ENCODE data around the gene SETD1A.
A peak's percentile ranks its signal among the peaks of the same experiment; 100 is the strongest.

The SETD1A gene

DNA sequence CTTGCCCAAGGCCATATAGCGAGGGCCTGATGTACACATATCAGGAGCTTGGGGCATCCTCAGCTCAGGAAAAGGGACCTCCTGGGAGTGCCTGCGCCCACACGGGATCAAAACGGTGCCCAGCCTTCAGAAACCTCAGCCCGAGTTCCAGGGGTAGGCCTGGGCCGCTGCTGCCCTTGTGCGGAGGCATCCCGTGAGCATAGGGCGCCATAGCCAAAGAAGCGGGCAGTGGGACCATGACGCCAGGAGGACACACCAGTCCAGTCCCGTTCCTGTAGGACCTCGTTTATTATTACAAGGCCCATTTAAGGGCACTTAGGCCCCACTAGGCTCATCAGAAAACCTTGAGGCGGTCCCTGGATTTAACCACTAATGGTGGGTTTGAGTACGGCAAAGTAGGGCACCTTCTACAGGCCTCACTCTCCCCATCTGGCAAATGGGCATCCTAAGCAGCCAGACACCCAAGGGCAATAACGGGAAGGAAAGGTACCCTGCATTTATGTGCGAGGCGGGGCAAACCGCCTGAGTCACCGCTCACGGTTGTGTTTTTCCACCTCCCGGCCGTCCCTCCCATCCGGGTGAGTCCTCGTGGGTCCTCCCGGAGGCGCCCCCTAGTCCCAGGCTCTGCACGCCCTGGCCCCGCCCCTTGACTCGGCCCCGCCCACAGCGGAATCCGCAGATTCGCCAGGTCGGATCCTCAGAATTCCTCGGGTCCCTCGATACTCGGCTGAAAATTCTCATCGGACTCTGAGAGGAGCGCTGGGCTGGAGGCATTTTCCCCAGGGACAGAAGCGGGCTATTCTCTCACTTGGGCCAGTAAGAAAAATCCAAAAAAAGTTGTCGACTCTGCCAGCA, 726 bp upstream of the SETD1A start:
- peaks cover 14% of the 10 kb centered on the region for H3K4me1 ChIP-seq (ENCODE audit: control insufficient read depth, insufficient read depth, low read length, poor library complexity, severe bottlenecking)
- peaks cover 31% of the 10 kb centered on the region for H3K36me3 ChIP-seq (ENCODE audit: control insufficient read depth, insufficient read depth, low read length)
- H3K4me3 ChIP-seq (ENCODE audit: extremely low read depth, insufficient read depth, low read length, poor library complexity, severe bottlenecking) = peak overlapping the region; percentile 79
- no peaks in the 10 kb centered on the region for H3K9me3 ChIP-seq (ENCODE audit: control insufficient read depth, low read length)
- whole genome bisulfite sequencing, 2 experiments (ENCODE audit: insufficient coverage in 2 of 2) = 34 to 35% methylated on average over 40 to 42 of the region's 42 CpGs
- H3K27ac ChIP-seq (ENCODE audit: low read depth, low read length, severe bottlenecking) = peak overlapping the region; percentile 99

DNA sequence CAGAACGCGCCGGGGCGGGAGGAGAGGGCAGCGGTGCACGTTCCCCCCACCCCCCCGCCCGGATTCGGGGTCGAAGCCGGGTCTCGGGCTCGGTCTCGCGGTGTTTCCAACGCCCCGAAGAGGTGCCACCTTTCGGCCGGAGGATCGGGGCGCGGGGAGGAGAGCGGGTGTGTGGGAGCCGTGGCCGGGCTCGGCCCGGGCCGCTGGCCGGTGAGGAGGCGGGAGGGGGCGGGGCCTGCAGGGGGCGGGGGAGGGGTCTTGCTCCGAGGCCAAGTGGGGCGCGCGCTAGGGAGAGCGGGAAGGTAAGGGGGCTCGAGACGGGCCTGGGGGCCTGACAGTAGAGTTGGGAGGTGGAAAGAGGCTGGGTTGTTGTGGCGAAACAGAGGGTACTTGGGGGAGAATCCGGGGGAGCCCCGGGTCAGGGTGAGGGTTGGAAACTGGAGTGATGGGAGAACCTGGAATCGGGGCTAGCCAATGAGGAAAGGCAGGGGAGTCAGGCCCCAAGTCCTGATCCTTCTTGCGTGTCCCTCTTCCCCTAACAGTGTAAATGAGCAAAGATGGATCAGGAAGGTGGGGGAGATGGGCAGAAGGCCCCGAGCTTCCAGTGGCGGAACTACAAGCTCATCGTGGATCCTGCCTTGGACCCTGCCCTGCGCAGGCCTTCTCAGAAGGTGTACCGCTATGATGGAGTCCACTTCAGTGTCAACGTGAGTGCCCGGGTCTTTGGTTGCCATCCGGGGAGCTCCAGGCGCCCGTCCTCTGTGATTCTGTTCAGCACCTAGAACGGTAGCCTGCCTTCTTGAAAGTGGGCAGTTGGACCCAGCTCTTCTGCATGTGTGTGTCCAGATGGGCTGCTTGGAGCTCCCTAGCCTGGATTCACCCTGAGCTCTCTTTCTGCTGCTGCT, 873 bp downstream of the SETD1A start:
- Histone ChIP-seq H3K4me3 (ENCODE audit: extremely low read depth, insufficient read depth, low read length, poor library complexity, severe bottlenecking) (peak overlapping the region; percentile 79), H3K27ac (ENCODE audit: low read depth, low read length, severe bottlenecking) (peak overlapping the region; percentile 99), H3K36me3 (ENCODE audit: control insufficient read depth, insufficient read depth, low read length) (peaks cover 47% of the 10 kb centered on the region), H3K4me1 (ENCODE audit: control insufficient read depth, insufficient read depth, low read length, poor library complexity, severe bottlenecking) (peaks cover 10% of the 10 kb centered on the region), H3K9me3 (ENCODE audit: control insufficient read depth, low read length) (no peaks in the 10 kb centered on the region)
- 30 to 55% methylated on average over 18 to 34 of the region's 55 CpGs for WGBS, 2 experiments (ENCODE audit: insufficient coverage in 2 of 2)

DNA sequence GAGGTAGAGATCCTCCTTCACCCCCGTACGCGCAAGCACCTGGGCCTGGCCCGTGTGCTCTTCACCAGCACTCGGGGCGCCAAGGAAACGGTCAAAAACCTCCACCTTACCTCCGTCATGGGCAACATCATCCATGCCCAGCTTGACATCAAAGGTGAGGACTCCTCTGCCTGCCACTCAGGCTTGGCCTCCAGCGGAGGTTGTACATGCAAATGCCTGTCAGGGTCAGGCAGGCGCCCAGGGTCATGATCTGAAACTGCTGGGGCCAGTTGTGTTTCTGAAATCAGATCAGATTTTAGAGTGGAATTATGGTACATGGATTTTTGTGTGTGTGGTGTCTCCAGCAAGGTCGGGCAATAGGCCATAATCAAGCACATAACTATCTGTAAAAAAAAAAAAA, 3.8 kb downstream of the SETD1A start:
- no peaks in the 10 kb centered on the region for H3K9me3 ChIP-seq (ENCODE audit: control insufficient read depth, low read length)
- 94 to 97% methylated on average over 6 to 8 of the region's 11 CpGs for WGBS, 2 experiments (ENCODE audit: insufficient coverage in 2 of 2)
- H3K36me3 ChIP-seq (ENCODE audit: control insufficient read depth, insufficient read depth, low read length) = peaks cover 75% of the 10 kb centered on the region

DNA sequence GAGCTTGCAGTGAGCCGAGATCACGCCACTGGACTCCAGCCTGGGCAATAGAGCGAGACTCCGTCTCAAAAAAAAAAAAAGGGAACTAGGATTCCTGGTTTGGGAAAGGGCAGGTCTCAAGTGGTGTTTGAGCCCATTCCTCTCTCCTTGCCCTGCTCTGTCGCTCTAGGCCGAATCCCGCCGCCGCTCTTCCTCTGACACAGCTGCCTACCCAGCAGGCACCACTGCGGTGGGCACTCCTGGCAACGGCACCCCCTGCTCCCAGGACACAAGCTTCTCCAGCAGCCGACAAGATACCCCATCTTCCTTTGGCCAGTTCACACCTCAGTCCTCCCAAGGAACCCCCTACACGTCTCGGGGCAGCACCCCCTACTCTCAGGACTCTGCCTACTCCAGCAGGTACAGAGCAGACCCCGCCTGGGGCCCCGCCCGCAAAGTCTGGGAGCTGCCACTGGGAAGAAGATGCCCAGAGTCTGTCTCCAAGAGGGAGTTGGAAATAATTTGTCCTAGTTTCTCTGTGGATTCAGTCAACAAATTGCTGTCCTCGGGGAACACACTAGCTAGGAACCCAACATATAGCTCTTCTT, 6.5 kb downstream of the SETD1A start:
- Histone ChIP-seq H3K27ac (ENCODE audit: low read depth, low read length, severe bottlenecking) (no peak overlapping the region), H3K9me3 (ENCODE audit: control insufficient read depth, low read length) (no peaks in the 10 kb centered on the region), H3K4me3 (ENCODE audit: extremely low read depth, insufficient read depth, low read length, poor library complexity, severe bottlenecking) (no peak overlapping the region), H3K4me1 (ENCODE audit: control insufficient read depth, insufficient read depth, low read length, poor library complexity, severe bottlenecking) (no peaks in the 10 kb centered on the region), H3K36me3 (ENCODE audit: control insufficient read depth, insufficient read depth, low read length) (peaks cover 95% of the 10 kb centered on the region)
- WGBS, 2 experiments (ENCODE audit: insufficient coverage in 2 of 2) = 95 to 100% methylated on average over 8 to 17 of the region's 18 CpGs

More for the DNA sequence above, 3.8 kb downstream of the SETD1A start:
- no peak overlapping the region for H3K4me3 ChIP-seq (ENCODE audit: extremely low read depth, insufficient read depth, low read length, poor library complexity, severe bottlenecking)
- H3K4me1 ChIP-seq (ENCODE audit: control insufficient read depth, insufficient read depth, low read length, poor library complexity, severe bottlenecking) = peaks cover 5% of the 10 kb centered on the region
- no peak overlapping the region for H3K27ac ChIP-seq (ENCODE audit: low read depth, low read length, severe bottlenecking)

DNA sequence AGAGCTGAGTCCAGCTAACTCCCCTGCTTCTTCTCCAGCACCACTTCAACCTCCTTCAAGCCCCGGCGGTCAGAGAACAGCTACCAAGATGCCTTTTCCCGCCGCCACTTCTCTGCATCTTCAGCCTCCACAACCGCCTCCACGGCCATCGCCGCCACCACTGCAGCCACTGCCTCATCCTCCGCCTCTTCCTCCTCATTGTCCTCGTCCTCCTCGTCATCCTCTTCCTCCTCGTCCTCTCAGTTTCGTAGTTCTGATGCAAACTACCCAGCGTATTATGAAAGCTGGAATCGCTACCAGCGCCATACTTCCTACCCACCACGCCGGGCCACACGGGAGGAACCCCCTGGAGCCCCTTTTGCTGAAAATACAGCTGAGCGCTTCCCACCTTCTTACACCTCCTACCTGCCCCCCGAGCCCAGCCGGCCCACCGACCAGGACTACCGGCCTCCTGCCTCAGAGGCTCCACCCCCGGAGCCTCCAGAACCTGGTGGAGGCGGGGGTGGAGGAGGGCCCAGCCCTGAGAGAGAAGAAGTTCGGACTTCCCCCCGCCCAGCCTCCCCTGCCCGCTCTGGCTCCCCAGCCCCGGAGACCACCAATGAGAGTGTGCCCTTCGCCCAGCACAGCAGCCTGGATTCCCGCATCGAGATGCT, 7.1 kb downstream of the SETD1A start:
- 95% methylated on average over 22 to 28 of the region's 33 CpGs for WGBS, 2 experiments (ENCODE audit: insufficient coverage in 2 of 2)
- peaks cover 95% of the 10 kb centered on the region for H3K36me3 ChIP-seq (ENCODE audit: control insufficient read depth, insufficient read depth, low read length)
- H3K27ac ChIP-seq (ENCODE audit: low read depth, low read length, severe bottlenecking) = no peak overlapping the region

DNA sequence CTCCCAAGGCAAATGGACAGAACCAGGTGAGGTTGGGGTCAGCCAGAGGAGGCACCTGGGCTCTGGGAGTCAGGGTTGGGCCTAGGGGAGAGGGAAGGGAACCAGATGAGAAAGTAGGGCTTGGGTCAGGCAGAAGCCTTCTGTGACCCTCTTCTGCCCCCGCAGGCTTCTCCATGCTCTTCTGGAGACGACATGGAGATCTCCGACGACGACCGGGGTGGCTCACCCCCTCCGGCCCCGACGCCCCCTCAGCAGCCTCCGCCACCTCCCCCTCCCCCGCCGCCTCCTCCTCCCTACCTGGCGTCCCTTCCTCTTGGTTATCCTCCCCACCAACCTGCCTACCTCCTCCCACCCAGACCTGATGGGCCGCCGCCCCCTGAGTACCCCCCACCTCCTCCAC, 7.9 kb downstream of the SETD1A start:
- Histone ChIP-seq H3K4me1 (ENCODE audit: control insufficient read depth, insufficient read depth, low read length, poor library complexity, severe bottlenecking) (no peaks in the 10 kb centered on the region), H3K27ac (ENCODE audit: low read depth, low read length, severe bottlenecking) (no peak overlapping the region), H3K9me3 (ENCODE audit: control insufficient read depth, low read length) (no peaks in the 10 kb centered on the region), H3K4me3 (ENCODE audit: extremely low read depth, insufficient read depth, low read length, poor library complexity, severe bottlenecking) (no peak overlapping the region), H3K36me3 (ENCODE audit: control insufficient read depth, insufficient read depth, low read length) (peaks cover 95% of the 10 kb centered on the region)
- 94 to 95% methylated on average over 8 to 9 of the region's 15 CpGs for WGBS, 2 experiments (ENCODE audit: insufficient coverage in 2 of 2)

More for the DNA sequence above, 7.1 kb downstream of the SETD1A start:
- Histone ChIP-seq H3K4me3 (ENCODE audit: extremely low read depth, insufficient read depth, low read length, poor library complexity, severe bottlenecking) (no peak overlapping the region), H3K9me3 (ENCODE audit: control insufficient read depth, low read length) (no peaks in the 10 kb centered on the region), H3K4me1 (ENCODE audit: control insufficient read depth, insufficient read depth, low read length, poor library complexity, severe bottlenecking) (no peaks in the 10 kb centered on the region)

DNA sequence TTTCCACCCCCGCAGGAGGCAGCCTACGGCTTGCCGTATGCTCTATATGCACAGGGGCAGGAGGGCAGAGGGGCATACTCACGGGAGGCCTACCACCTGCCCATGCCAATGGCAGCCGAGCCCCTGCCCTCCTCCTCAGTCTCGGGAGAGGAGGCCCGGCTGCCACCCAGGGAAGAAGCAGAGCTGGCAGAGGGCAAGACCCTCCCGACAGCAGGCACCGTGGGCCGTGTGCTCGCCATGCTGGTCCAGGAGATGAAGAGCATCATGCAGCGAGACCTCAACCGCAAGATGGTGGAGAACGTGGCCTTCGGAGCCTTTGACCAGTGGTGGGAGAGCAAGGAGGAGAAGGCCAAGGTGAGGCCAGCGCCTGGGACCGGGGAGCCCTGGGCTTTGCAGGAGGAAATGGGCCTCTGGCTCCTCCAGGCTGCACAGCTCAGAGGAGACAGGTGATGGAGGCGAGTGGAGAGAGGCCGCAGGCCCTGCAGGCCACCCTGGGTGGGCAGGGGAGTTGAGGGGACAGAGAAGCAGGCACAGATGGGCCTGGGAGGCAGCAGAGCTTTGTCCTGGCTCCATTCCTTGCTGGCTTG, 8.6 kb downstream of the SETD1A start:
- 96 to 98% methylated on average over 12 to 18 of the region's 19 CpGs for WGBS, 2 experiments (ENCODE audit: insufficient coverage in 2 of 2)
- H3K36me3 ChIP-seq (ENCODE audit: control insufficient read depth, insufficient read depth, low read length) = peaks cover 95% of the 10 kb centered on the region
- H3K4me1 ChIP-seq (ENCODE audit: control insufficient read depth, insufficient read depth, low read length, poor library complexity, severe bottlenecking) = no peaks in the 10 kb centered on the region
- H3K9me3 ChIP-seq (ENCODE audit: control insufficient read depth, low read length) = no peaks in the 10 kb centered on the region
- no peak overlapping the region for H3K27ac ChIP-seq (ENCODE audit: low read depth, low read length, severe bottlenecking)
- H3K4me3 ChIP-seq (ENCODE audit: extremely low read depth, insufficient read depth, low read length, poor library complexity, severe bottlenecking) = no peak overlapping the region

DNA sequence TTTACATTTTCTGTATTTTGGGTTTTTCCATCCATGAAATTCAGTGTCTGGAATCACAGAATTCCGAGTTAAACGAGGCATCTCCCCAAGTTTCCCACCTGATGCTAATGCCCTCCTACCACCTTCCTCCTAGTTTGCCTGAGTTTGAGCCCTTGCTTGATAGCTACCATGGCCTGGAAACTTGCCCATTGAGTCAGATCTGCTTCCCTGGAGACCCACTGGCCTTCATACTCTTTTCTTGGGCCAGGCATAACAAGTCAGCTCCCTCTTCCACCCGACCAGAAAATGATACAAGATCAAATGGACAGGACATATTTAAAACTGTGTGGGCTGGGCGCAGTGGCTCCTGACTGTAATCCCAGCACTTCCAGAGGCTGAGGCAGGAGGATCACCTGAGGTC, 10.2 kb downstream of the SETD1A start:
- no peaks in the 10 kb centered on the region for H3K4me1 ChIP-seq (ENCODE audit: control insufficient read depth, insufficient read depth, low read length, poor library complexity, severe bottlenecking)
- peaks cover 94% of the 10 kb centered on the region for H3K36me3 ChIP-seq (ENCODE audit: control insufficient read depth, insufficient read depth, low read length)
- 93 to 100% methylated on average over 3 to 4 of the region's 4 CpGs for WGBS, 2 experiments (ENCODE audit: insufficient coverage in 2 of 2)
- H3K9me3 ChIP-seq (ENCODE audit: control insufficient read depth, low read length) = no peaks in the 10 kb centered on the region
- H3K4me3 ChIP-seq (ENCODE audit: extremely low read depth, insufficient read depth, low read length, poor library complexity, severe bottlenecking) = no peak overlapping the region
- H3K27ac ChIP-seq (ENCODE audit: low read depth, low read length, severe bottlenecking) = no peak overlapping the region

DNA sequence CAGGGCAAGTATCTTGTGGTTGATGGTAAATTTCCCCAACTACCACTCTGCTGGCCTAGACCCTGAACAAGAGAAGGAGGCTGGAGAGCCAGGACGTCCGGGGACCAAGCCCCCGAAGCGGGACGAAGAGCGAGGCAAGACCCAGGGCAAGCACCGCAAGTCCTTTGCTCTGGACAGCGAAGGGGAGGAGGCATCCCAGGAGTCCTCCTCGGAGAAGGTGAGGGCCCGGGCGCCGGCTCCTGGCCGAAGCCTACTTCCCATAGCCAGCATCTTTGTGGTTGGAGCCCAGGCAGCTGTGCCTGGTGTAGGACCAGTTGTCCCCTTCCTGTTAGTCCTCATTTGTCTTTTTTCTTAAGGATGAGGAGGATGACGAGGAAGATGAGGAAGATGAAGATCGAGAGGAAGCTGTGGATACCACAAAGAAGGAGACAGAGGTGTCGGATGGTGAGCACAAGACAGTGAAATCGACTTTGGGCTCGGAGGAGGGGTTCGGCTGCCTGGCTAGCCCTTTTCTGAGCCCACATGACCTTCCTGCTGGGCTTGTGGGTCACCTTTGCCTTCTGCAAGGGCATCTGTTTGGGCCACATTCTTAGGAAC, 11.8 kb downstream of the SETD1A start:
- peaks cover 94% of the 10 kb centered on the region for H3K36me3 ChIP-seq (ENCODE audit: control insufficient read depth, insufficient read depth, low read length)
- WGBS, 2 experiments (ENCODE audit: insufficient coverage in 2 of 2) = 93 to 95% methylated on average over 12 to 19 of the region's 19 CpGs
- no peak overlapping the region for H3K4me3 ChIP-seq (ENCODE audit: extremely low read depth, insufficient read depth, low read length, poor library complexity, severe bottlenecking)
- H3K27ac ChIP-seq (ENCODE audit: low read depth, low read length, severe bottlenecking) = no peak overlapping the region
- no peaks in the 10 kb centered on the region for H3K9me3 ChIP-seq (ENCODE audit: control insufficient read depth, low read length)
- no peaks in the 10 kb centered on the region for H3K4me1 ChIP-seq (ENCODE audit: control insufficient read depth, insufficient read depth, low read length, poor library complexity, severe bottlenecking)
